ENCODE results near the gene PTPRD. TPM values are rescaled to one million over a fixed set of nuclear protein-coding genes. Genes with fewer than 3 reads are reported as not detected.

PTPRD gene
- total RNA-seq, 1 donor from 2014 or later = 197 TPM

DNA sequence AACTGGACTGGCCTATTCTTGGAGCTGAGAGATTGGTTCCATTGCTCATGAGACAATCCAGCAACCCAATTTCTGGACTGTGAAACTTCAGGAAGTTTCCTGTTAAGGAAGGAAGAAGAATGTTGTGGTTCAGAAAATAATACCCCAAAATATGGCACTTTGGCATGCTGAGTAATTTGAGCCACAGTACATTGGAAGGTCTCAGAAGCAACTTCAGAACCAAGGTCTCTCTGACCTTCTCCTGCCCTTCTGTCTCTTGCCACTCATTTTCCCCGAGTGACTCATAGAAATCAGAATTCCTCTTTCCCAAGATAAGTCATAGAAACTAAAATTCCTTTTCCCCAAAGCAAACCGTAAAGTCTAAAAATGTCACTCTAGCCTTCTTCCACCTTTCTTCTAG is 1366.1 kb downstream of the PTPRD start:
- TF ChIP-seq, protein P1, sequence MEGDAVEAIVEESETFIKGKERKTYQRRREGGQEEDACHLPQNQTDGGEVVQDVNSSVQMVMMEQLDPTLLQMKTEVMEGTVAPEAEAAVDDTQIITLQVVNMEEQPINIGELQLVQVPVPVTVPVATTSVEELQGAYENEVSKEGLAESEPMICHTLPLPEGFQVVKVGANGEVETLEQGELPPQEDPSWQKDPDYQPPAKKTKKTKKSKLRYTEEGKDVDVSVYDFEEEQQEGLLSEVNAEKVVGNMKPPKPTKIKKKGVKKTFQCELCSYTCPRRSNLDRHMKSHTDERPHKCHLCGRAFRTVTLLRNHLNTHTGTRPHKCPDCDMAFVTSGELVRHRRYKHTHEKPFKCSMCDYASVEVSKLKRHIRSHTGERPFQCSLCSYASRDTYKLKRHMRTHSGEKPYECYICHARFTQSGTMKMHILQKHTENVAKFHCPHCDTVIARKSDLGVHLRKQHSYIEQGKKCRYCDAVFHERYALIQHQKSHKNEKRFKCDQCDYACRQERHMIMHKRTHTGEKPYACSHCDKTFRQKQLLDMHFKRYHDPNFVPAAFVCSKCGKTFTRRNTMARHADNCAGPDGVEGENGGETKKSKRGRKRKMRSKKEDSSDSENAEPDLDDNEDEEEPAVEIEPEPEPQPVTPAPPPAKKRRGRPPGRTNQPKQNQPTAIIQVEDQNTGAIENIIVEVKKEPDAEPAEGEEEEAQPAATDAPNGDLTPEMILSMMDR (conservative IDR thresholded peaks at IDR 0.05) = no peak
- no peak overlapping the region for H3K27ac Mint-ChIP-seq
- no peak overlapping the region for H3K4me3 Mint-ChIP-seq
- peaks cover under 1% of the 10 kb centered on the region for H3K9me3 Mint-ChIP-seq
- no peaks in the 10 kb centered on the region for H3K4me1 Mint-ChIP-seq (ENCODE audit: unreplicated experiment)
- H3K36me3 Mint-ChIP-seq = no peaks in the 10 kb centered on the region
- peaks cover 13% of the 10 kb centered on the region for H3K27me3 Mint-ChIP-seq
- DNase-seq (ENCODE audit: extremely low spot score, unreplicated experiment) = no peak

DNA sequence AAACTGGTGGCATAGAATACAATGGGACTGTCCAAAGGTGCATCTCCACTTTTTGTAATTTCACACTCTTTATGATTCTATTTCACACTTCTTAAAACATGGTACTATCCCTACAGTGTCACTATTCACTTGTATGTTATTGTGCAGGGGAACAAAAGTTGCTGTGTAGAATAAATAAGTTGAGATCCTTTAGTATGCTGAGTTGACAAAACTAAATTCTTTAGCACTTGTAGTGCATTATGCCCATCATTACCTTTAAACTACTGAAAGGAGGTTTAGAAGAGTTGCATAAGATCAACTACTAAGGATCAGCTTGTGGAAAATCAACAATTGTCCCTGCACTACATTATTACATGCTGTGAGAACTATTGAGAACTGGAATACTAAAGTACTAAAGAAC is 1380.9 kb downstream of the PTPRD start:
- TF ChIP-seq, protein P1 (conservative IDR thresholded peaks at IDR 0.05) = no peak
- peaks cover 5% of the 10 kb centered on the region for H3K9me3 Mint-ChIP-seq
- H3K27ac Mint-ChIP-seq = no peak overlapping the region
- DNase-seq (ENCODE audit: extremely low spot score, unreplicated experiment) = no peak
- H3K27me3 Mint-ChIP-seq = no peaks in the 10 kb centered on the region
- H3K4me3 Mint-ChIP-seq = no peak overlapping the region
- H3K36me3 Mint-ChIP-seq = no peaks in the 10 kb centered on the region
- no peaks in the 10 kb centered on the region for H3K4me1 Mint-ChIP-seq (ENCODE audit: unreplicated experiment)

- H3K27me3 Mint-ChIP-seq = no peaks in the 10 kb centered on the region
- H3K27ac Mint-ChIP-seq = no peak overlapping the region
- no peak for DNase-seq (ENCODE audit: extremely low spot score, unreplicated experiment)
- no peaks in the 10 kb centered on the region for H3K36me3 Mint-ChIP-seq
- H3K9me3 Mint-ChIP-seq = peaks cover 5% of the 10 kb centered on the region
- no peak overlapping the region for H3K4me3 Mint-ChIP-seq
- no peaks in the 10 kb centered on the region for H3K4me1 Mint-ChIP-seq (ENCODE audit: unreplicated experiment)
- TF ChIP-seq, protein P1 (conservative IDR thresholded peaks at IDR 0.05) = no peak
Observed at GRCh38 chr9:9229269-9229668, 1383.5 kb downstream of the PTPRD start.

- Mint-ChIP-seq H3K27ac (no peak overlapping the region), H3K9me3 (no peaks in the 10 kb centered on the region), H3K36me3 (no peaks in the 10 kb centered on the region), H3K4me3 (no peak overlapping the region), H3K4me1 (ENCODE audit: unreplicated experiment) (no peaks in the 10 kb centered on the region), H3K27me3 (no peaks in the 10 kb centered on the region)
- TF ChIP-seq, protein P1 (conservative IDR thresholded peaks at IDR 0.05) = no peak
- no peak for DNase-seq (ENCODE audit: extremely low spot score, unreplicated experiment)
Observed at GRCh38 chr9:9223175-9223574, 1389.6 kb downstream of the PTPRD start.

DNA sequence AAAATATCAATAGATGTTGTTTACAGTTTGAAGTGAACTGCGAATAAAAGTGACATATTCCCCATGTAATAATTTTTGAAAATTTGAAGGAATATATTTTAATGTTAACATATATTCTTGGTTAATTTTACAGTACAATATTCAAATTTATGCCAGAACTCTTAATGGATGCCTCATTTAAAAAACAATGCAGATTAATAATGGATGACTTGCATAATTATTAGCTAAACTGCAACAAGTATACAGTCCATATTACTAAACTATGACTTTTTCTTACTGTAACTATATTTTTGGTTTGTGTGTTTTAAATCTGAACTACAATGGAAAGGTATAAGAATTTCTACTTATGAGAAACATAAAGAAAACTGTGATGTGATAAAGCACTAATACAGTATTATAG is 1390.1 kb downstream of the PTPRD start:
- no peak for DNase-seq (ENCODE audit: extremely low spot score, unreplicated experiment)
- H3K36me3 Mint-ChIP-seq = no peaks in the 10 kb centered on the region
- H3K27me3 Mint-ChIP-seq = no peaks in the 10 kb centered on the region
- no peak overlapping the region for H3K27ac Mint-ChIP-seq
- no peaks in the 10 kb centered on the region for H3K9me3 Mint-ChIP-seq
- H3K4me1 Mint-ChIP-seq (ENCODE audit: unreplicated experiment) = no peaks in the 10 kb centered on the region
- TF ChIP-seq, protein P1 (conservative IDR thresholded peaks at IDR 0.05) = no peak
- no peak overlapping the region for H3K4me3 Mint-ChIP-seq

DNA sequence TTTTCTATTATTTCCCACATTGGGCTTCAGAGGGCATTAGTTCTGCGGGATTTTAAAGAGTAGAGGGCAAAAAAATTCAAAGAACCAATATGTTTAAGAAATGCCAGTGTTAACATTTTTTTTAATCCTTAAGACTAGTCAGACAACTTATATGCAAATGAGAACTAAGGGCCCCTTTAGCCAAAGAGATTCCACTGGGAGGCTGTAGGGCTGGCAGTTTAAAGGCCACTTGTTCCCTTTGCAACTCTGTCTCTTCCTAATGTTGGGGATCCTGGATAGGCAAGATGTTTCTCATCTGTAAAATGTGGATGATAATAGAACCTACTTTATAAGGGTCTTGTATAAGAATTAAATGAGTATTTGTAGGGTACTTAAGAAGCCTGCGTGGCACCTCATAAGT is 1395.9 kb downstream of the PTPRD start:
- H3K4me1 Mint-ChIP-seq (ENCODE audit: unreplicated experiment) = peaks cover 8% of the 10 kb centered on the region
- TF ChIP-seq, protein P1 (conservative IDR thresholded peaks at IDR 0.05) = no peak
- H3K36me3 Mint-ChIP-seq = no peaks in the 10 kb centered on the region
- no peak overlapping the region for H3K4me3 Mint-ChIP-seq
- H3K27ac Mint-ChIP-seq = no peak overlapping the region
- no peak for DNase-seq (ENCODE audit: extremely low spot score, unreplicated experiment)
- no peaks in the 10 kb centered on the region for H3K27me3 Mint-ChIP-seq
- no peaks in the 10 kb centered on the region for H3K9me3 Mint-ChIP-seq
